Measurements from ENCODE around the gene ST6GALNAC2.
"Not testable (repeated sequence)": the region's sequence is repeated elsewhere in the genome, so short reads cannot be mapped to it uniquely, and the experiment has no call there.

DNA sequence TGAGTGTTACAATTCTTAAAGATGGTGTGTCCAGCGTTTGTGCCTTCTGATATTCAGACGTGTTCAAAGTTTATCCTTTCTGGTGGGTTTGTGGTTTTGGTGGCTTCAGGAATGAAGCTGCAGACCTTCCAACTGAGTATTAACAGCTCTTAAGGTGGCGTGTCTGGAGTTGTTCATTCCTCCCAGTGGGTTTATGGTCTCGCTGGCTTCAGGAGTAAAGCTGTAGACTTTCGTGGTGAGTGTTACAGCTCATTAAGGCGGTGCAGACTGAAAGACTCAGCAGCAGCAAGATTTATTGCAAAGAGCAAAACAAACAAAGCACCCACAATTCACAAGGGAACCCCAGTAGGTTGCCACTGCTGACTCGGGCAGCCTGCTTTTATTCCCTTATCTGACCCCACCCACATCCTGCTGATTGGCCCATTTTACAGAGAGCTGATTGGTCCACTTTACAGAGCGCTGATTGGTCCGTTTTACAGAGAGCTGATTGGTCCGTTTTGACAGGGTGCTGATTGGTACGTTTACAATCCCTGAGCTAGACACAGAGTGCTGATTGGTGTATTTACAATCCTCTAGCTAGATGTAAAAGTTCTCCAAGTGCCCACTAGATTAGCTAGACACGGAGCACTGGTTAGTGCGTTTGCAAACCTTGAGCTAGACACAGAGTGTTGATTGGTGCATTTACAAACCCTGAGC, 28.6 kb upstream of the ST6GALNAC2 start:
- TF ChIP-seq, protein P1, sequence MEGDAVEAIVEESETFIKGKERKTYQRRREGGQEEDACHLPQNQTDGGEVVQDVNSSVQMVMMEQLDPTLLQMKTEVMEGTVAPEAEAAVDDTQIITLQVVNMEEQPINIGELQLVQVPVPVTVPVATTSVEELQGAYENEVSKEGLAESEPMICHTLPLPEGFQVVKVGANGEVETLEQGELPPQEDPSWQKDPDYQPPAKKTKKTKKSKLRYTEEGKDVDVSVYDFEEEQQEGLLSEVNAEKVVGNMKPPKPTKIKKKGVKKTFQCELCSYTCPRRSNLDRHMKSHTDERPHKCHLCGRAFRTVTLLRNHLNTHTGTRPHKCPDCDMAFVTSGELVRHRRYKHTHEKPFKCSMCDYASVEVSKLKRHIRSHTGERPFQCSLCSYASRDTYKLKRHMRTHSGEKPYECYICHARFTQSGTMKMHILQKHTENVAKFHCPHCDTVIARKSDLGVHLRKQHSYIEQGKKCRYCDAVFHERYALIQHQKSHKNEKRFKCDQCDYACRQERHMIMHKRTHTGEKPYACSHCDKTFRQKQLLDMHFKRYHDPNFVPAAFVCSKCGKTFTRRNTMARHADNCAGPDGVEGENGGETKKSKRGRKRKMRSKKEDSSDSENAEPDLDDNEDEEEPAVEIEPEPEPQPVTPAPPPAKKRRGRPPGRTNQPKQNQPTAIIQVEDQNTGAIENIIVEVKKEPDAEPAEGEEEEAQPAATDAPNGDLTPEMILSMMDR (IDR thresholded peaks at IDR 0.05), result not testable (repeated sequence)
- TF ChIP-seq POLR2A (IDR thresholded peaks at IDR 0.05), result not testable (repeated sequence)

All from stomach (tissue), 4 donors.